ENCODE measurements around the gene RFC3.

- TF ChIP-seq CTCF (IDR thresholded peaks at IDR 0.05 in 2 of 3, conservative IDR thresholded peaks at IDR 0.05 in 1 of 3; ENCODE audit: borderline replicate concordance in 1 of 3, insufficient read depth in 1 of 3, low read depth in 2 of 3, low read length in 2 of 3) (no peak), RAD21 (IDR thresholded peaks at IDR 0.05; ENCODE audit: low read depth) (no peak), EZH2phosphoT487 (IDR thresholded peaks at IDR 0.05; ENCODE audit: borderline replicate concordance) (no peak), POLR2AphosphoS5 (IDR thresholded peaks at IDR 0.05; ENCODE audit: low read depth, low read length) (no peak), MAX (IDR thresholded peaks at IDR 0.05) (no peak), POLR2A (IDR thresholded peaks at IDR 0.05; ENCODE audit: borderline replicate concordance, extremely low read depth, insufficient read depth, insufficient read length) (no peak), REST (IDR thresholded peaks at IDR 0.05; ENCODE audit: low read depth) (no peak), CBX3 (IDR thresholded peaks at IDR 0.05; ENCODE audit: low read depth) (no peak), EZH2 (IDR thresholded peaks at IDR 0.05) (no peak), JUND (IDR thresholded peaks at IDR 0.05) (no peak)
- TF ChIP-seq, protein P1, sequence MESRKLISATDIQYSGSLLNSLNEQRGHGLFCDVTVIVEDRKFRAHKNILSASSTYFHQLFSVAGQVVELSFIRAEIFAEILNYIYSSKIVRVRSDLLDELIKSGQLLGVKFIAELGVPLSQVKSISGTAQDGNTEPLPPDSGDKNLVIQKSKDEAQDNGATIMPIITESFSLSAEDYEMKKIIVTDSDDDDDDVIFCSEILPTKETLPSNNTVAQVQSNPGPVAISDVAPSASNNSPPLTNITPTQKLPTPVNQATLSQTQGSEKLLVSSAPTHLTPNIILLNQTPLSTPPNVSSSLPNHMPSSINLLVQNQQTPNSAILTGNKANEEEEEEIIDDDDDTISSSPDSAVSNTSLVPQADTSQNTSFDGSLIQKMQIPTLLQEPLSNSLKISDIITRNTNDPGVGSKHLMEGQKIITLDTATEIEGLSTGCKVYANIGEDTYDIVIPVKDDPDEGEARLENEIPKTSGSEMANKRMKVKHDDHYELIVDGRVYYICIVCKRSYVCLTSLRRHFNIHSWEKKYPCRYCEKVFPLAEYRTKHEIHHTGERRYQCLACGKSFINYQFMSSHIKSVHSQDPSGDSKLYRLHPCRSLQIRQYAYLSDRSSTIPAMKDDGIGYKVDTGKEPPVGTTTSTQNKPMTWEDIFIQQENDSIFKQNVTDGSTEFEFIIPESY (IDR thresholded peaks at IDR 0.05; ENCODE audit: extremely low read depth, insufficient replicate concordance, low read length) = no peak
These were observed 20.7 kb downstream of the RFC3 start for GRCh38 chr13:33838647-33839046.
